Activated CD4-positive, alpha-beta memory T cell treated with anti-CD3 and anti-CD28 coated beads for 36 hours (primary cell): Measurements from ENCODE around the gene UROS. TPM values are rescaled to one million over a fixed set of nuclear protein-coding genes. Genes with fewer than 3 reads are reported as not detected.

Experiments used
- CTCF ChIA-PET: fragments of 350-600 bp; sonication (Branson Sonifier 250); formaldehyde crosslinking; loops from one replicate; lab custom pipeline; 2021; ENCODE audit warnings: antibody characterized with exemption, inconsistent platforms; lab: Charles Lee
- POLR2A ChIA-PET: fragments of 350-600 bp; sonication (Branson Sonifier 250); formaldehyde crosslinking; loops from one replicate; lab custom pipeline; 2021; ENCODE audit warnings: antibody characterized with exemption; lab: Charles Lee
- DNase-seq: peaks from one replicate; pipeline ENCODE4 v3.0.0-alpha.2; 2020
- H3K27ac Mint-ChIP-seq: one replicate; pipeline ENCODE4 v1.8.0; 2021; ENCODE audit warnings: mixed read lengths
- H3K27me3 Mint-ChIP-seq: one replicate; pipeline ENCODE4 v1.8.0; 2021; ENCODE audit warnings: mixed read lengths
- H3K36me3 Mint-ChIP-seq: one replicate; pipeline ENCODE4 v1.8.0; 2021; ENCODE audit warnings: mixed read lengths
- H3K4me1 Mint-ChIP-seq: one replicate; pipeline ENCODE4 v1.8.0; 2021; ENCODE audit warnings: low read depth, mixed read lengths
- H3K4me3 Mint-ChIP-seq: one replicate; pipeline ENCODE4 v1.8.0; 2021; ENCODE audit warnings: mild to moderate bottlenecking, mixed read lengths
- H3K9me3 Mint-ChIP-seq: one replicate; pipeline ENCODE4 v1.8.0; 2021; ENCODE audit warnings: mixed read lengths
- intact Hi-C: fragments of 100-400 bp; cut with micrococcal nuclease; formaldehyde crosslinking; loops from one replicate; pipeline ENCODE4 v1.15.1; 2023
- total RNA-seq, 2 experiments: library from RNA; stranded (reverse); gene quantifications; one replicate each; pipeline ENCODE4 v1.2.3, GENCODE V29; 2021

UROS gene
- total RNA-seq, 2 experiments from 2014 or later: 35.0 to 38.3 TPM

- H3K9me3 Mint-ChIP-seq: no peaks in the 10 kb centered on the region
- H3K27ac Mint-ChIP-seq: no peak overlapping the region
- no peaks in the 10 kb centered on the region for H3K27me3 Mint-ChIP-seq
- H3K36me3 Mint-ChIP-seq: peaks cover 25% of the 10 kb centered on the region
- no peak for DNase-seq
- no peaks in the 10 kb centered on the region for H3K4me1 Mint-ChIP-seq
- no peak overlapping the region for H3K4me3 Mint-ChIP-seq
- CTCF ChIA-PET: no interaction called here
- POLR2A ChIA-PET: no interaction called here
- intact Hi-C loops: no loop called here
Measured at GRCh38 chr10:125769175-125769574, 53.9 kb downstream of the UROS start.

GRCh38 chr10:125768219-125768855 lies 54.7 kb downstream of the UROS start:
- Mint-ChIP-seq H3K36me3 (peaks cover 30% of the 10 kb centered on the region), H3K4me1 (no peaks in the 10 kb centered on the region), H3K4me3 (no peak overlapping the region), H3K9me3 (no peaks in the 10 kb centered on the region), H3K27me3 (no peaks in the 10 kb centered on the region), H3K27ac (no peak overlapping the region)
- ChIA-PET POLR2A (no interaction called here), CTCF (no interaction called here)
- intact Hi-C loops: no loop called here
- no peak for DNase-seq

GRCh38 chr10:125766511-125766910 lies 56.5 kb downstream of the UROS start:
- no peak for DNase-seq
- no peaks in the 10 kb centered on the region for H3K9me3 Mint-ChIP-seq
- POLR2A ChIA-PET: no interaction called here
- CTCF ChIA-PET: no interaction called here
- no peaks in the 10 kb centered on the region for H3K4me1 Mint-ChIP-seq
- no peaks in the 10 kb centered on the region for H3K27me3 Mint-ChIP-seq
- H3K4me3 Mint-ChIP-seq: no peak overlapping the region
- no peak overlapping the region for H3K27ac Mint-ChIP-seq
- peaks cover 36% of the 10 kb centered on the region for H3K36me3 Mint-ChIP-seq
- intact Hi-C loops: no loop called here

GRCh38 chr10:125765835-125766234 lies 57.2 kb downstream of the UROS start:
- Mint-ChIP-seq H3K4me3 (no peak overlapping the region), H3K27ac (no peak overlapping the region), H3K36me3 (peaks cover 39% of the 10 kb centered on the region), H3K27me3 (no peaks in the 10 kb centered on the region), H3K9me3 (no peaks in the 10 kb centered on the region), H3K4me1 (no peaks in the 10 kb centered on the region)
- no peak for DNase-seq
- ChIA-PET POLR2A (no interaction called here), CTCF (no interaction called here)
- intact Hi-C loops: no loop called here

GRCh38 chr10:125762692-125763648 lies 60.1 kb downstream of the UROS start:
- ChIA-PET CTCF (no interaction called here), POLR2A (no interaction called here)
- peaks cover 51% of the 10 kb centered on the region for H3K36me3 Mint-ChIP-seq

GRCh38 chr10:125761961-125762360 lies 61.1 kb downstream of the UROS start:
- ChIA-PET CTCF (no interaction called here), POLR2A (no interaction called here)
- no peaks in the 10 kb centered on the region for H3K9me3 Mint-ChIP-seq
- DNase-seq: no peak
- H3K4me3 Mint-ChIP-seq: no peak overlapping the region
- H3K36me3 Mint-ChIP-seq: peaks cover 56% of the 10 kb centered on the region
- no peaks in the 10 kb centered on the region for H3K27me3 Mint-ChIP-seq
- H3K4me1 Mint-ChIP-seq: no peaks in the 10 kb centered on the region
- H3K27ac Mint-ChIP-seq: no peak overlapping the region
- intact Hi-C loops: no loop called here

More at GRCh38 chr10:125762692-125763648, 60.1 kb downstream of the UROS start:
- intact Hi-C loops: no loop called here
- Mint-ChIP-seq H3K27ac (no peak overlapping the region), H3K4me1 (no peaks in the 10 kb centered on the region), H3K4me3 (no peak overlapping the region), H3K27me3 (no peaks in the 10 kb centered on the region), H3K9me3 (no peaks in the 10 kb centered on the region)
- DNase-seq: no peak

GRCh38 chr10:125757742-125758141 lies 65.3 kb downstream of the UROS start:
- no peak overlapping the region for H3K4me3 Mint-ChIP-seq
- no peak for DNase-seq
- H3K27ac Mint-ChIP-seq: no peak overlapping the region
- H3K27me3 Mint-ChIP-seq: no peaks in the 10 kb centered on the region
- no peaks in the 10 kb centered on the region for H3K4me1 Mint-ChIP-seq
- H3K36me3 Mint-ChIP-seq: peaks cover 48% of the 10 kb centered on the region
- ChIA-PET CTCF (no interaction called here), POLR2A (no interaction called here)
- intact Hi-C loops: no loop called here
- no peaks in the 10 kb centered on the region for H3K9me3 Mint-ChIP-seq

- Mint-ChIP-seq H3K36me3 (peaks cover 47% of the 10 kb centered on the region), H3K4me3 (no peak overlapping the region), H3K27me3 (no peaks in the 10 kb centered on the region), H3K4me1 (no peaks in the 10 kb centered on the region), H3K27ac (no peak overlapping the region), H3K9me3 (no peaks in the 10 kb centered on the region)
- ChIA-PET POLR2A (no interaction called here), CTCF (no interaction called here)
- intact Hi-C loops: no loop called here
- DNase-seq: no peak
Measured at GRCh38 chr10:125756853-125757487, 66.1 kb downstream of the UROS start.

- no peaks in the 10 kb centered on the region for H3K27me3 Mint-ChIP-seq
- no peaks in the 10 kb centered on the region for H3K4me1 Mint-ChIP-seq
- H3K36me3 Mint-ChIP-seq: peaks cover 43% of the 10 kb centered on the region
- no peak overlapping the region for H3K4me3 Mint-ChIP-seq
- intact Hi-C loops: no loop called here
- H3K9me3 Mint-ChIP-seq: no peaks in the 10 kb centered on the region
- no peak for DNase-seq
- ChIA-PET CTCF (no interaction called here), POLR2A (no interaction called here)
- H3K27ac Mint-ChIP-seq: no peak overlapping the region
Measured at GRCh38 chr10:125756196-125756595, 66.9 kb downstream of the UROS start.

- Mint-ChIP-seq H3K36me3 (peaks cover 57% of the 10 kb centered on the region), H3K9me3 (no peaks in the 10 kb centered on the region)
Measured at GRCh38 chr10:125747417-125747816, 75.6 kb downstream of the UROS start.

GRCh38 chr10:125744909-125745308 lies 78.1 kb downstream of the UROS start:
- H3K36me3 Mint-ChIP-seq: peaks cover 65% of the 10 kb centered on the region
- no peaks in the 10 kb centered on the region for H3K4me1 Mint-ChIP-seq
- CTCF ChIA-PET: no interaction called here
- DNase-seq: no peak
- no peak overlapping the region for H3K4me3 Mint-ChIP-seq
- no peaks in the 10 kb centered on the region for H3K9me3 Mint-ChIP-seq
- intact Hi-C loops: no loop called here
- no peaks in the 10 kb centered on the region for H3K27me3 Mint-ChIP-seq
- no peak overlapping the region for H3K27ac Mint-ChIP-seq
- POLR2A ChIA-PET: no interaction called here

More at GRCh38 chr10:125747417-125747816, 75.6 kb downstream of the UROS start:
- POLR2A ChIA-PET: no interaction called here
- H3K27ac Mint-ChIP-seq: no peak overlapping the region
- H3K4me1 Mint-ChIP-seq: no peaks in the 10 kb centered on the region
- H3K27me3 Mint-ChIP-seq: no peaks in the 10 kb centered on the region
- no peak overlapping the region for H3K4me3 Mint-ChIP-seq
- CTCF ChIA-PET: no interaction called here
- no peak for DNase-seq
- intact Hi-C loops: no loop called here

- Mint-ChIP-seq H3K4me1 (no peaks in the 10 kb centered on the region), H3K9me3 (no peaks in the 10 kb centered on the region), H3K36me3 (peaks cover 69% of the 10 kb centered on the region), H3K27ac (no peak overlapping the region), H3K4me3 (no peak overlapping the region), H3K27me3 (no peaks in the 10 kb centered on the region)
- ChIA-PET POLR2A (no interaction called here), CTCF (no interaction called here)
- intact Hi-C loops: no loop called here
- DNase-seq: no peak
Measured at GRCh38 chr10:125742465-125742864, 80.6 kb downstream of the UROS start.
